ENCODE results near the gene CDH16. TPM values are rescaled to one million over a fixed set of nuclear protein-coding genes. Genes with fewer than 3 reads are reported as not detected.
A peak's percentile ranks its signal among the peaks of the same experiment; 100 is the strongest.
"Not testable (repeated sequence)": the region's sequence is repeated elsewhere in the genome, so short reads cannot be mapped to it uniquely, and the experiment has no call there.

CDH16 gene
- total RNA-seq, 1 donor from 2014 or later: not detected

GRCh38 chr16:66950971-66951790 lies 32.5 kb upstream of the CDH16 start:
- no peak overlapping the region for H3K4me3 Mint-ChIP-seq
- peaks cover 22% of the 10 kb centered on the region for H3K4me1 Mint-ChIP-seq

GRCh38 chr16:66950437-66950836 lies 31.8 kb upstream of the CDH16 start:
- intact Hi-C loops (cut with micrococcal nuclease): no loop called here
- no peak overlapping the region for H3K27ac Mint-ChIP-seq
- no peaks in the 10 kb centered on the region for H3K9me3 Mint-ChIP-seq
- no peaks in the 10 kb centered on the region for H3K36me3 Mint-ChIP-seq (ENCODE audit: low read depth)
- H3K4me3 Mint-ChIP-seq: no peak overlapping the region
- peaks cover 40% of the 10 kb centered on the region for H3K27me3 Mint-ChIP-seq
- H3K4me1 Mint-ChIP-seq: peaks cover 22% of the 10 kb centered on the region
- DNase-seq: no peak

More at GRCh38 chr16:66950971-66951790, 32.5 kb upstream of the CDH16 start:
- intact Hi-C loops (cut with micrococcal nuclease): no loop called here
- no peak for DNase-seq
- H3K9me3 Mint-ChIP-seq: no peaks in the 10 kb centered on the region
- H3K36me3 Mint-ChIP-seq (ENCODE audit: low read depth): no peaks in the 10 kb centered on the region
- no peak overlapping the region for H3K27ac Mint-ChIP-seq
- peaks cover 40% of the 10 kb centered on the region for H3K27me3 Mint-ChIP-seq

GRCh38 chr16:66949472-66949871 lies 30.8 kb upstream of the CDH16 start:
- DNase-seq: no peak
- Mint-ChIP-seq H3K27ac (no peak overlapping the region), H3K27me3 (peaks cover 40% of the 10 kb centered on the region), H3K4me3 (no peak overlapping the region), H3K9me3 (no peaks in the 10 kb centered on the region), H3K36me3 (ENCODE audit: low read depth) (no peaks in the 10 kb centered on the region), H3K4me1 (peaks cover 22% of the 10 kb centered on the region)
- intact Hi-C loops (cut with micrococcal nuclease): loop anchor here (5.0 kb wide), 1 partner anchor 208 kb away; the partner anchor contains the start of genes FBXL8 and TRADD

- intact Hi-C loops (cut with micrococcal nuclease): loop anchor here (5.0 kb wide), 1 partner anchor 208 kb away; the partner anchor contains the start of genes FBXL8 and TRADD
- Mint-ChIP-seq H3K36me3 (ENCODE audit: low read depth) (no peaks in the 10 kb centered on the region), H3K27me3 (peaks cover 38% of the 10 kb centered on the region), H3K27ac (no peak overlapping the region), H3K4me3 (peak overlapping the region; percentile 89), H3K9me3 (no peaks in the 10 kb centered on the region), H3K4me1 (peaks cover 20% of the 10 kb centered on the region)
- DNase-seq: no peak
Measured at GRCh38 chr16:66948837-66949225, 30.1 kb upstream of the CDH16 start.

GRCh38 chr16:66948134-66948836 lies 29.6 kb upstream of the CDH16 start:
- intact Hi-C loops (cut with micrococcal nuclease): loop anchor here (5.0 kb wide), 1 partner anchor 209 kb away; the partner anchor contains the start of genes FBXL8 and TRADD
- H3K9me3 Mint-ChIP-seq: no peaks in the 10 kb centered on the region
- H3K36me3 Mint-ChIP-seq (ENCODE audit: low read depth): no peaks in the 10 kb centered on the region
- H3K27ac Mint-ChIP-seq: peak overlapping the region; percentile 48
- H3K27me3 Mint-ChIP-seq: peaks cover 37% of the 10 kb centered on the region
- H3K4me3 Mint-ChIP-seq: peak overlapping the region; percentile 89
- peak; percentile 70 for DNase-seq
- H3K4me1 Mint-ChIP-seq: peaks cover 18% of the 10 kb centered on the region

GRCh38 chr16:66947302-66948065 lies 28.8 kb upstream of the CDH16 start:
- intact Hi-C loops (cut with micrococcal nuclease): loop anchor here (1.0 to 5.0 kb wide), 2 partner anchors 52 to 210 kb away; partner anchors contain the start of genes FBXL8 and TRADD
- DNase-seq: peak; percentile 96
- H3K4me1 Mint-ChIP-seq: peaks cover 18% of the 10 kb centered on the region
- H3K9me3 Mint-ChIP-seq: no peaks in the 10 kb centered on the region
- H3K27me3 Mint-ChIP-seq: peaks cover 32% of the 10 kb centered on the region
- H3K27ac Mint-ChIP-seq: peak overlapping the region; percentile 23
- H3K4me3 Mint-ChIP-seq: peak overlapping the region; percentile 89
- H3K36me3 Mint-ChIP-seq (ENCODE audit: low read depth): peaks cover 6% of the 10 kb centered on the region

GRCh38 chr16:66946974-66947301 lies 28.3 kb upstream of the CDH16 start:
- peaks cover 32% of the 10 kb centered on the region for H3K27me3 Mint-ChIP-seq
- no peak for DNase-seq
- H3K36me3 Mint-ChIP-seq (ENCODE audit: low read depth): peaks cover 11% of the 10 kb centered on the region
- intact Hi-C loops (cut with micrococcal nuclease): loop anchor here (1.0 to 5.0 kb wide), 2 partner anchors 52 to 210 kb away; partner anchors contain the start of genes FBXL8 and TRADD
- no peak overlapping the region for H3K4me3 Mint-ChIP-seq
- peaks cover 18% of the 10 kb centered on the region for H3K4me1 Mint-ChIP-seq
- peak overlapping the region; percentile 23 for H3K27ac Mint-ChIP-seq
- H3K9me3 Mint-ChIP-seq: no peaks in the 10 kb centered on the region

- intact Hi-C loops (cut with micrococcal nuclease): loop anchor here (5.0 kb wide), 1 partner anchor 211 kb away; the partner anchor contains the start of genes FBXL8 and TRADD
- H3K9me3 Mint-ChIP-seq: no peaks in the 10 kb centered on the region
Measured at GRCh38 chr16:66946541-66946940, 27.9 kb upstream of the CDH16 start.

GRCh38 chr16:66945939-66946338 lies 27.3 kb upstream of the CDH16 start:
- Mint-ChIP-seq H3K27ac (no peak overlapping the region), H3K4me3 (no peak overlapping the region), H3K9me3 (no peaks in the 10 kb centered on the region), H3K27me3 (peaks cover 24% of the 10 kb centered on the region), H3K4me1 (peaks cover 18% of the 10 kb centered on the region), H3K36me3 (ENCODE audit: low read depth) (peaks cover 17% of the 10 kb centered on the region)
- intact Hi-C loops (cut with micrococcal nuclease): loop anchor here (5.0 kb wide), 1 partner anchor 211 kb away; the partner anchor contains the start of genes FBXL8 and TRADD
- no peak for DNase-seq

More at GRCh38 chr16:66946541-66946940, 27.9 kb upstream of the CDH16 start:
- H3K27me3 Mint-ChIP-seq: peaks cover 29% of the 10 kb centered on the region
- peaks cover 18% of the 10 kb centered on the region for H3K4me1 Mint-ChIP-seq
- no peak overlapping the region for H3K27ac Mint-ChIP-seq
- no peak for DNase-seq
- H3K36me3 Mint-ChIP-seq (ENCODE audit: low read depth): peaks cover 14% of the 10 kb centered on the region
- H3K4me3 Mint-ChIP-seq: no peak overlapping the region

GRCh38 chr16:66944971-66945370 lies 26.3 kb upstream of the CDH16 start:
- not testable (repeated sequence) for H3K9me3 Mint-ChIP-seq, DNase-seq, H3K4me3 Mint-ChIP-seq, H3K27ac Mint-ChIP-seq
- Mint-ChIP-seq H3K36me3 (ENCODE audit: low read depth) (peaks cover 17% of the 10 kb centered on the region), H3K27me3 (peaks cover 19% of the 10 kb centered on the region), H3K4me1 (peaks cover 15% of the 10 kb centered on the region)
- intact Hi-C loops (cut with micrococcal nuclease): loop anchor here (5.0 kb wide), 1 partner anchor 212 kb away; the partner anchor contains the start of genes FBXL8 and TRADD

GRCh38 chr16:66944054-66944441 lies 25.4 kb upstream of the CDH16 start:
- Mint-ChIP-seq H3K4me1 (peaks cover 15% of the 10 kb centered on the region), H3K27me3 (peaks cover 10% of the 10 kb centered on the region), H3K36me3 (ENCODE audit: low read depth) (peaks cover 21% of the 10 kb centered on the region), H3K4me3 (no peak overlapping the region), H3K27ac (no peak overlapping the region), H3K9me3 (no peaks in the 10 kb centered on the region)
- DNase-seq: no peak
- intact Hi-C loops (cut with micrococcal nuclease): no loop called here

- no peak overlapping the region for H3K27ac Mint-ChIP-seq
- H3K4me3 Mint-ChIP-seq: no peak overlapping the region
- intact Hi-C loops (cut with micrococcal nuclease): no loop called here
- H3K9me3 Mint-ChIP-seq: no peaks in the 10 kb centered on the region
- peaks cover 5% of the 10 kb centered on the region for H3K27me3 Mint-ChIP-seq
- H3K4me1 Mint-ChIP-seq: peaks cover 14% of the 10 kb centered on the region
- DNase-seq: no peak
- peaks cover 24% of the 10 kb centered on the region for H3K36me3 Mint-ChIP-seq (ENCODE audit: low read depth)
Measured at GRCh38 chr16:66943426-66944053, 24.9 kb upstream of the CDH16 start.

GRCh38 chr16:66942981-66943380 lies 24.3 kb upstream of the CDH16 start:
- Mint-ChIP-seq H3K9me3 (no peaks in the 10 kb centered on the region), H3K4me3 (no peak overlapping the region), H3K27me3 (no peaks in the 10 kb centered on the region), H3K27ac (no peak overlapping the region), H3K4me1 (peaks cover 9% of the 10 kb centered on the region), H3K36me3 (ENCODE audit: low read depth) (peaks cover 25% of the 10 kb centered on the region)
- intact Hi-C loops (cut with micrococcal nuclease): no loop called here
- no peak for DNase-seq

Data from activated CD4-positive, alpha-beta T cell treated with anti-CD3 and anti-CD28 coated beads, Interleukin-2, amount 10 ng/mL, durations not matched to agents 24 days and 14 days (primary cell).